GM18505 (cell line): ENCODE measurements around the gene GOLPH3.
"Not testable (repeated sequence)": the region's sequence is repeated elsewhere in the genome, so short reads cannot be mapped to it uniquely, and the experiment has no call there.

Experiments
- ATAC-seq: cut with Tn5 transposase; IDR thresholded peaks from one replicate; pipeline ENCODE4 v1.9.1; 2021; ENCODE audit not compliant: unreplicated experiment
- POLR2A ChIP-seq: IDR thresholded peaks from 4 replicates; pipeline ENCODE4 v1.6.1; 2011; ENCODE audit warnings: borderline replicate concordance; ENCODE audit not compliant: insufficient read depth, insufficient read length; ENCODE audit errors: extremely low read depth

The GOLPH3 gene

GRCh38 chr5:32090026-32090754 is 83.9 kb downstream of the GOLPH3 start:
- no peak for TF ChIP-seq POLR2A
- ATAC-seq = no peak

GRCh38 chr5:32089146-32090000 is 84.7 kb downstream of the GOLPH3 start:
- no peak for TF ChIP-seq POLR2A
- ATAC-seq = no peak

DNA sequence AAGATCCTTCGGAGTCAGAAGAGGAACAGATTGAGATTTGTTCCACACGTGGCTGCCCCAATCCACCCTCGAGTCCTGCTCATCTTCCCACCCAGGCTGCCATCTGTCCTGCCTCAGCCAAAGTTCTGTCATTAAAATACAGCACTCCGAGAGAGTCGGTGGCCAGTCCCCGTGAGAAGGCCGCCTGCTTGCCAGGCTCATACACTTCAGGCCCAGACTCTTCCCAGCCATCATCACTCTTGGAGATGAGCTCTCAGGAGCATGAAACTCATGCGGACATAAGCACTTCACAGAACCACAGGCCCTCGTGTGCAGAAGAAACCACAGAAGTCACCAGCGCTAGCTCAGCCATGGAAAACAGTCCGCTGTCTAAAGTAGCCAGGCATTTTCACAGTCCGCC is 85.9 kb downstream of the GOLPH3 start:
- no peak for TF ChIP-seq POLR2A
- no peak for ATAC-seq

DNA sequence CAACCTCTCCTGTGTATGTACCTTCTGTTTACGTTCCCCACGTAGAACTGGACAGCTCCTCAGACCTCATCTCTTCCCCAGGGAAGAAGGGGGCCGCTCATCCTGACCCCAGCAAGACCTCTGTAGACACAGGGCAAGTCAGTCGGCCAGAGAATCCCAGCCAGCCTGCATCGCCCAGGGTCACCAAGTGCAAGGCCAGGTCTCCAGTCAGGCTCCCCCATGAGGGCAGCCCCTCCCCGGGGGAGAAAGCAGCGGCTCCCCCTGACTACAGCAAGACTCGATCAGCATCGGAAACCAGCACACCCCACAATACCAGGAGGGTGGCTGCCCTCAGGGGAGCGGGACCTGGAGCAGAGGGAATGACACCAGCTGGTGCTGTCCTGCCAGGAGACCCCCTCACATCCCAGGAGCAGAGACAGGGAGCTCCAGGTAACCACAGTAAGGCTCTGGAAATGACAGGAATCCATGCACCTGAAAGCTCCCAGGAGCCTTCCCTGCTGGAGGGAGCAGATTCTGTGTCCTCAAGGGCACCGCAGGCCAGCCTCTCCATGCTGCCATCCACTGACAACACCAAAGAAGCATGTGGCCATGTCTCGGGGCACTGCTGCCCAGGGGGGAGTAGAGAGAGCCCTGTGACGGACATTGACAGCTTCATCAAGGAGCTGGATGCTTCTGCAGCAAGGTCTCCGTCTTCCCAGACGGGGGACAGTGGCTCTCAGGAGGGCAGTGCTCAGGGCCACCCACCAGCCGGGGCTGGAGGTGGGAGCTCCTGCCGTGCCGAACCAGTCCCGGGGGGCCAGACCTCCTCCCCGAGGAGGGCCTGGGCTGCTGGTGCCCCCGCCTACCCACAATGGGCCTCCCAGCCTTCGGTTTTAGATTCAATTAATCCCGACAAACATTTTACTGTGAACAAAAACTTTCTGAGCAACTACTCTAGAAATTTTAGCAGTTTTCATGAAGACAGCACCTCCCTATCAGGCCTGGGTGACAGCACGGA is 86.7 kb downstream of the GOLPH3 start:
- TF ChIP-seq POLR2A = no peak
- no peak for ATAC-seq

- no peak for ATAC-seq
- TF ChIP-seq POLR2A = no peak
These were observed 90.1 kb downstream of the GOLPH3 start for GRCh38 chr5:32083981-32084430.

DNA sequence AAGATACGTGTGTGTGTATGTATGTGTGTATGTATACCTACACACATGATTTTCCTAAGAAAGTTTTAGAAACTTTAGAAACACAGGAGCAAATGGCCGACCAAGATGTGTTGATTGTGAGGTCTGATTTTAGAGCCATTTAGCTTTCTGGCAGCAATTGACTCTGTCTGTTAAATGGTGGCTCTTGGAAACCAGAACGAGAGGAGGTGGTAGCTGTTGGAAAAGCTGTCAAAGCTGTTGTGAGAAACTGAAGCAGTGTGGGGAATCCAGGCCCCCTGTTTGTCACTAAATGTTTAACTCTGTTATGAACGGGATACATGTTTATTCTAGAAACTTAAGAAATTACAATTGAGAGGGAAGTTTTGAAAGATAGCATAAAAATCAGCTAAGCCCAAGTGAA is 91.4 kb downstream of the GOLPH3 start:
- ATAC-seq = no peak
- no peak for TF ChIP-seq POLR2A

- not testable (repeated sequence) for ATAC-seq
These were observed 93.6 kb downstream of the GOLPH3 start for GRCh38 chr5:32080565-32080964.

DNA sequence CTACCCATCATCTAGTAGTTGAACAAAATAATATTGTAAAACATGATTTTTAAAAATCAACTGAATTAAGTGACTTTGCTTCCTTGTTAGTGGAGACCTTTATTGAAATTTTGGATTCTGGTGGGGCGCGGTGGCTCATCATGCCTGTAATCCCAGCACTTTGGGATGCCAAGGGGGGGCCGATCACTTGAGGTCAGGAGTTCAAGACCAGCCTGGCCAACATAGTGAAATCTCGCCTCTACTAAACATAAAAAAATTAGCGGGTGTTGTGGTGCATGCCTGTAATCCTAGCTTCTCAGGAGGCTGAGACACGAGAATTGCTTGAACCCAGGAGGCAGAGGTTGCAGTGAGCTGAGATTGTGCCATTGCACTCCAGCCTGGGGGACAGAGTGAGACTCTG is 95.3 kb downstream of the GOLPH3 start:
- ATAC-seq = not testable (repeated sequence)

GRCh38 chr5:32076699-32077695 is 97.1 kb downstream of the GOLPH3 start:
- ATAC-seq = no peak
- no peak for TF ChIP-seq POLR2A
